Mesothelial cell of epicardium (in vitro differentiated cells): ENCODE data around the gene ARL5C. TPM values are rescaled to one million over a fixed set of nuclear protein-coding genes. Genes with fewer than 3 reads are reported as not detected.

Experiments
- DNase-seq, 2 experiments: peaks; one replicate each; pipeline ENCODE4 v3.0.0; 2021; ENCODE audit warnings: low spot score in 2 of 2; ENCODE audit not compliant: unreplicated experiment in 2 of 2
- H3K27ac Mint-ChIP-seq: 2 replicates; pipeline ENCODE4 v1.8.0; 2021; ENCODE audit warnings: mixed read lengths
- H3K27me3 Mint-ChIP-seq: 2 replicates; pipeline ENCODE4 v1.8.0; 2021; ENCODE audit warnings: low read depth, mixed read lengths
- H3K36me3 Mint-ChIP-seq: 2 replicates; pipeline ENCODE4 v1.8.0; 2021; ENCODE audit warnings: mixed read lengths
- H3K4me1 Mint-ChIP-seq: 2 replicates; pipeline ENCODE4 v1.8.0; 2021; ENCODE audit warnings: mixed read lengths
- H3K4me3 Mint-ChIP-seq: 2 replicates; pipeline ENCODE4 v1.8.0; 2021; ENCODE audit warnings: mild to moderate bottlenecking, moderate library complexity, mixed read lengths
- H3K9me3 Mint-ChIP-seq: 2 replicates; pipeline ENCODE4 v1.8.0; 2021; ENCODE audit warnings: mixed read lengths
- total RNA-seq: library from RNA; stranded (reverse); gene quantifications from 3 replicates; pipeline ENCODE4 v1.2.1, GENCODE V29; 2021
- TF ChIP-seq, protein P1 (sequence below): fragments of 200-600 bp; sonication (generic); IDR thresholded peaks from one replicate; pipeline ENCODE4 v1.5.0; 2021; ENCODE audit warnings: antibody characterized with exemption; ENCODE audit not compliant: unreplicated experiment

ARL5C gene
- total RNA-seq, 1 donor from 2014 or later = not detected

DNA sequence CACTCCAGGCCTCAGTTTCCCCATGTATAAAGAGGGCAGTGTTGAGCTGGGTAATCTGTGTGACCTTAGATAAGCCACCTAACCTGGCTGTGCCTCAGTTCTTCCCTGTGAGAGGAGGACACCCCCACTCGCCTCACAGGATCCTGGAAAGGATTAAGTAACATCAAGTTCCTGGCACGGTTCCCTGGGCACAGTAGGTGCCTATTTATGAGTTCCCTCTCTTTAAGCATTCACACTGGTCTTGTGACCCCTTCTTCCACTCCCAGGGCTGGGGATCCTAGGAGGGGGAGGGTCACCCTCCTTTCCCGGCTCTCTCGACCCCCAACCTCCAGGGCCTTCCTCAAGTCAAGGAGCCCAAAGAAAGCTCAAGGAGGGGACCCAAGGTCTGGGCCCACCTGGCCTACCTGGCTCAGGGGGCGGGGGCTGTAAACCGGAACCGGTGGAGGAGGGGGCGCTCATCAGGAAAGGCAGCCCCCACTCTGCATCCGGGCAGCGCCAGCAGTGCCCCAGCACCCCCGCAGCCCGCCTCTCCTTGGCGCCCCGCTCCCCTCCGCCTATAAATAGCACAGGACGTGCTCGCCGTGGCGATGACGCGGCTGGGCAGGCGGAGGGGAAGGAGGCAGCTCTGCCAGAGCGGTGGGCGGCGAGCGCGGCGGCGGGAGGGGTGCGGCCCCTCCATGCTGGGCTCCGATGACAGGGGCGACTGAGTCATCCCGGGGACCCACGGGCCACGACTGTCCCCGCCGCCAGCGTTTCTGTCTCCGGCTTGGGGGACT lies 43.5 kb upstream of the ARL5C start:
- peaks cover 2% of the 10 kb centered on the region for H3K4me1 Mint-ChIP-seq
- H3K36me3 Mint-ChIP-seq = peaks cover 5% of the 10 kb centered on the region
- TF ChIP-seq, protein P1, sequence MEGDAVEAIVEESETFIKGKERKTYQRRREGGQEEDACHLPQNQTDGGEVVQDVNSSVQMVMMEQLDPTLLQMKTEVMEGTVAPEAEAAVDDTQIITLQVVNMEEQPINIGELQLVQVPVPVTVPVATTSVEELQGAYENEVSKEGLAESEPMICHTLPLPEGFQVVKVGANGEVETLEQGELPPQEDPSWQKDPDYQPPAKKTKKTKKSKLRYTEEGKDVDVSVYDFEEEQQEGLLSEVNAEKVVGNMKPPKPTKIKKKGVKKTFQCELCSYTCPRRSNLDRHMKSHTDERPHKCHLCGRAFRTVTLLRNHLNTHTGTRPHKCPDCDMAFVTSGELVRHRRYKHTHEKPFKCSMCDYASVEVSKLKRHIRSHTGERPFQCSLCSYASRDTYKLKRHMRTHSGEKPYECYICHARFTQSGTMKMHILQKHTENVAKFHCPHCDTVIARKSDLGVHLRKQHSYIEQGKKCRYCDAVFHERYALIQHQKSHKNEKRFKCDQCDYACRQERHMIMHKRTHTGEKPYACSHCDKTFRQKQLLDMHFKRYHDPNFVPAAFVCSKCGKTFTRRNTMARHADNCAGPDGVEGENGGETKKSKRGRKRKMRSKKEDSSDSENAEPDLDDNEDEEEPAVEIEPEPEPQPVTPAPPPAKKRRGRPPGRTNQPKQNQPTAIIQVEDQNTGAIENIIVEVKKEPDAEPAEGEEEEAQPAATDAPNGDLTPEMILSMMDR = no peak
- no peak overlapping the region for H3K4me3 Mint-ChIP-seq
- peaks cover 69% of the 10 kb centered on the region for H3K27me3 Mint-ChIP-seq
- no peaks in the 10 kb centered on the region for H3K9me3 Mint-ChIP-seq
- DNase-seq = peak in 1 of 2 experiments; percentile 56
- no peak overlapping the region for H3K27ac Mint-ChIP-seq

DNA sequence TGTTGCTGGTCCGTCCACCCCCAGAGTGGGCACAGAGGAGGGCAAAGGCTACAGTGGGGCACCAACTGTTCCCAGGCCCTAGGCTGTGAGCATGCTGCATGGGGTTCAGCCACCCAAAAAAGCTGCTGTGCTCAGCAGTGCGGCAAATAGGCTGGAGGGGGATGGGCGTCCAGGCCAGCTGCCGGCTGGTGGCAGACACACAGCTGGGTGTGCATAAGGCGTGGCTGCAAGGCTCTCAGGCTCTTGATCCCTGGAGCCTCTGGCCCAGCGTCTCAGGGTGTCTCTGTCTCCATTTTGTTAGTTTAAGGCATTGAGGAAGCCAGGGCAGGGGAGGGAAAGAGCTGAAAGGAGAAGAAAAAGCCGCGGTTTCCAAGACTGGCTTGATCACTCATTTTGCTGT lies 42.9 kb upstream of the ARL5C start:
- H3K4me1 Mint-ChIP-seq = peaks cover 2% of the 10 kb centered on the region
- H3K4me3 Mint-ChIP-seq = no peak overlapping the region
- DNase-seq = no peak
- no peaks in the 10 kb centered on the region for H3K9me3 Mint-ChIP-seq
- peaks cover 8% of the 10 kb centered on the region for H3K36me3 Mint-ChIP-seq
- TF ChIP-seq, protein P1 = no peak
- peaks cover 63% of the 10 kb centered on the region for H3K27me3 Mint-ChIP-seq
- no peak overlapping the region for H3K27ac Mint-ChIP-seq

DNA sequence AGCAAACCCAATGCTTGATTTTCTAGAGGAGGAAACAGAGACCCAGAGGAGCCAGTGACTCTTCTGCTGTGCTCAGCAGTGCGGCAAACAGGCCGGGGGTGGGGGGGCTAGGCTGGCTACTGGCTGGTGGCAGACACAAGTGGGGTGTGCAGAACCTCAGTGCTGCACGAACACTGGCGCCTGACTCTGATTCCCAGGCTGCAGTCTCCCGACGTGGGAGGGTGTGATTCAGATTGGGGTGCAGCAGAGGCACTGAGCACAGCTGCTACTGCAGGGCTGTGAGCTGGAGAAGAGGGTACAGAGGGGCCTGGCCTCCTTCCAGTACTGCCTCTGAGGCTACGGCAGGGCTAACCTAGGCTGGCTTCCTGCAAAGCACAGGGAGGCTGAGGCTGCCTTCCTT lies 42.2 kb upstream of the ARL5C start:
- Mint-ChIP-seq H3K4me3 (no peak overlapping the region), H3K36me3 (peaks cover 14% of the 10 kb centered on the region), H3K27me3 (peaks cover 57% of the 10 kb centered on the region), H3K4me1 (peaks cover 2% of the 10 kb centered on the region), H3K9me3 (no peaks in the 10 kb centered on the region), H3K27ac (no peak overlapping the region)
- TF ChIP-seq, protein P1 = no peak
- no peak for DNase-seq

DNA sequence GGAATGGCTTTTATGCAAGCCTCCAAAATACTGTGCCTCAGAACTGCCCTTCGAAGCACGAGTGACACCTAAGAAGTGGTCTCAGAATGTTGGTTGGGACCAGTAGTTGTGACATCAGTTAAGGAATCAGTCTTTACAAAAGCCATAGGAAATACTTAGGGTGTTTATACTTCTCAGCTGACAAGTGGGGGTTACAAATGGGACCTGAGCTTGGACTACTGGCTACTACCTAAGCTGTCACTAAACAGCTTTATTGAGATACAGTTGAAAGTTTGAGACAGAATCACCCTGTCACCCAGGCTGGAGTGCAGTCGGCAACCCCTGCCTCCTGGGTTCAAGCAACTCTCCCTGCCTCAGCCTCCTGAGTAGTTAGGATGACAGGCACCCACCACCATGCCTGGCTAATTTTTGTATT lies 39.2 kb upstream of the ARL5C start:
- Mint-ChIP-seq H3K27ac (no peak overlapping the region), H3K4me3 (no peak overlapping the region), H3K9me3 (no peaks in the 10 kb centered on the region), H3K4me1 (peaks cover 22% of the 10 kb centered on the region), H3K27me3 (peaks cover 26% of the 10 kb centered on the region), H3K36me3 (peaks cover 24% of the 10 kb centered on the region)
- TF ChIP-seq, protein P1 = no peak
- DNase-seq = no peak

DNA sequence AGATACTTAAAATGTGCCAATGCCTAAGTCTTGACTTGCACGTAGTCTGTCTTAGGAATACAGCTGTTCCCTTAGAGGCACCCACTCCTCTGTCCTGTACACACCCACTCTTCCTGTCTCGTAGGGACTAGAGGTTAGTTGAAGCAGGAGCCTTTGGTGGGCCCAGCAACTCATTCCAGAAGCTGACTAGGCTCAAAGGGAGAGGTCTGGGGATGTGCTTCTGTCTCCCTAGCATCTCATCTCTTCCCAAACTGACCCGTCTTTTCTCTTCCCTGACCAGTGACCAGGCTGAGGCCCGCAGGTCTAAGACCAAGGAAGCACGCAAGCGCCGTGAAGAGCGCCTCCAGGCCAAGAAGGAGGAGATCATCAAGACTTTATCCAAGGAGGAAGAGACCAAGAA lies 38.3 kb upstream of the ARL5C start:
- H3K27me3 Mint-ChIP-seq = peaks cover 18% of the 10 kb centered on the region
- no peaks in the 10 kb centered on the region for H3K9me3 Mint-ChIP-seq
- H3K27ac Mint-ChIP-seq = no peak overlapping the region
- DNase-seq = no peak
- H3K4me1 Mint-ChIP-seq = peaks cover 28% of the 10 kb centered on the region
- H3K4me3 Mint-ChIP-seq = no peak overlapping the region
- TF ChIP-seq, protein P1 = no peak
- H3K36me3 Mint-ChIP-seq = peaks cover 24% of the 10 kb centered on the region
